Endothelial cell of umbilical vein (primary cell): ENCODE measurements around the gene SYTL3. TPM values are rescaled to one million over a fixed set of nuclear protein-coding genes. Genes with fewer than 3 reads are reported as not detected.
"Not testable (repeated sequence)": the region's sequence is repeated elsewhere in the genome, so short reads cannot be mapped to it uniquely, and the experiment has no call there.

Source experiments
- BruUV-seq: library from RNA; stranded (reverse); fragments of 400-500 nt; replicated peaks from 2 replicates; lab custom pipeline; 2021; lab: Mats Ljungman, UMichigan
- CTCF ChIA-PET: fragments of 300-600, 350-600 bp; sonication (Branson Sonifier 250); formaldehyde crosslinking; loops from one replicate; lab custom pipeline; 2021; ENCODE audit warnings: antibody characterized with exemption, inconsistent platforms; lab: Charles Lee
- POLR2A ChIA-PET: fragments of 300-600, 350-600 bp; sonication (Branson Sonifier 250); formaldehyde crosslinking; loops from one replicate; lab custom pipeline; 2021; ENCODE audit warnings: antibody characterized with exemption, inconsistent platforms; lab: Charles Lee
- DNase-seq: peaks from one replicate; pipeline ENCODE4 v3.0.0-alpha.2; 2011; ENCODE audit warnings: low read depth, low spot score
- FAIRE-seq: peaks from 2 replicates; lab custom pipeline; 2011; peaks lifted over from hg19 to GRCh38; lab: Jason Lieb, UNC
- H2AFZ ChIP-seq: 2 replicates; pipeline ENCODE4 v1.6.0; 2012; ENCODE audit warnings: low read depth, low read length, control low read depth, inconsistent platforms
- H3K27ac ChIP-seq: 2 replicates; pipeline ENCODE4 v1.5.1; 2011; ENCODE audit warnings: low read depth, mild to moderate bottlenecking, control low read depth, low read length, moderate library complexity; ENCODE audit not compliant: insufficient read depth
- H3K27me3 ChIP-seq, 2 experiments: 2 replicates each; pipeline versions ENCODE4 v1.6.0 to v1.6.1; 2011; ENCODE audit warnings: low read length in 2 of 2, mixed read lengths in 1 of 2; ENCODE audit not compliant: control insufficient read depth in 2 of 2, insufficient read depth in 2 of 2
- H3K36me3 ChIP-seq, 2 experiments: 2 replicates in 1 of 2; 3 replicates in 1 of 2; pipeline ENCODE4 v1.5.1; 2011; ENCODE audit warnings: low read length in 2 of 2, mild to moderate bottlenecking in 1 of 2, moderate library complexity in 1 of 2; ENCODE audit not compliant: control insufficient read depth in 2 of 2, insufficient read depth in 2 of 2; ENCODE audit errors: extremely low read depth in 1 of 2
- H3K4me1 ChIP-seq: 3 replicates; pipeline ENCODE4 v1.5.1; 2011; ENCODE audit warnings: mild to moderate bottlenecking, low read length; ENCODE audit not compliant: control insufficient read depth, insufficient read depth; ENCODE audit errors: extremely low read depth
- H3K4me2 ChIP-seq: 2 replicates; pipeline ENCODE4 v1.6.1; 2011; ENCODE audit warnings: low read length, control low read depth, mixed read lengths; ENCODE audit not compliant: insufficient read depth
- H3K4me3 ChIP-seq, 3 experiments: fragments of 200-600 bp in 1 of 3; sonication (generic), shearing (Covaris generic) in 1 of 3; replicated peaks in 1 of 3; 2 replicates each; pipeline ENCODE4 v1.5.1; 2011 to 2016; ENCODE audit warnings: control low read depth in 3 of 3, low read length in 3 of 3, mild to moderate bottlenecking in 2 of 3, inconsistent platforms in 1 of 3, low read depth in 1 of 3, moderate library complexity in 1 of 3; ENCODE audit not compliant: insufficient read depth in 1 of 3
- H3K79me2 ChIP-seq: 2 replicates; pipeline ENCODE4 v1.6.0; 2012; ENCODE audit warnings: low read length, inconsistent platforms; ENCODE audit not compliant: control insufficient read depth, insufficient read depth
- H3K9ac ChIP-seq: replicated peaks from 2 replicates; pipeline ENCODE3; 2011; ENCODE audit warnings: low read length, control low read depth; ENCODE audit not compliant: insufficient read depth; ENCODE audit errors: extremely low read depth
- H3K9me1 ChIP-seq: replicated peaks from 3 replicates; pipeline ENCODE4 v1.6.0; 2011; ENCODE audit warnings: mild to moderate bottlenecking, low read length; ENCODE audit not compliant: control insufficient read depth, insufficient read depth; ENCODE audit errors: extremely low read depth
- H3K9me3 ChIP-seq: replicated peaks from 2 replicates; pipeline ENCODE4 v1.5.1; 2012; ENCODE audit warnings: low read length, inconsistent platforms; ENCODE audit not compliant: control insufficient read depth, insufficient read depth
- H4K20me1 ChIP-seq: replicated peaks from 2 replicates; pipeline ENCODE3; 2011; ENCODE audit warnings: mild to moderate bottlenecking, low read length; ENCODE audit not compliant: control insufficient read depth, insufficient read depth; ENCODE audit errors: extremely low read depth
- EZH2 ChIP-seq: IDR thresholded peaks from 2 replicates; pipeline ENCODE4 v1.6.1; 2012; ENCODE audit warnings: borderline replicate concordance, low read depth, mild to moderate bottlenecking, moderate library complexity, low read length, inconsistent platforms; ENCODE audit not compliant: severe bottlenecking
- FOS ChIP-seq: IDR thresholded peaks from 2 replicates; pipeline ENCODE4 v1.6.1; 2011; ENCODE audit warnings: mild to moderate bottlenecking, low read length, moderate library complexity, borderline replicate concordance; ENCODE audit not compliant: insufficient read depth
- GATA2 ChIP-seq: IDR thresholded peaks from 2 replicates; pipeline ENCODE4 v1.7.0; 2011; ENCODE audit warnings: low read depth, mild to moderate bottlenecking, moderate library complexity, mixed read lengths, low read length; ENCODE audit not compliant: insufficient read length, insufficient read depth
- JUN ChIP-seq: IDR thresholded peaks from 2 replicates; pipeline ENCODE4 v1.6.1; 2011; ENCODE audit warnings: borderline replicate concordance, low read depth; ENCODE audit not compliant: insufficient read length, insufficient read depth
- MYC ChIP-seq: IDR thresholded peaks from one replicate; pipeline ENCODE4 v1.6.1; 2011; ENCODE audit warnings: mild to moderate bottlenecking, low read depth, low read length
- POLR2A ChIP-seq: IDR thresholded peaks from 2 replicates; pipeline ENCODE4 v1.6.1; 2012; ENCODE audit warnings: low read depth, mild to moderate bottlenecking, control low read depth, low read length
- POLR2AphosphoS5 ChIP-seq: IDR thresholded peaks from 2 replicates; pipeline ENCODE4 v1.6.1; 2012; ENCODE audit warnings: low read depth, mild to moderate bottlenecking, control low read depth, low read length, moderate library complexity; ENCODE audit not compliant: insufficient read depth
- dilution Hi-C: fragments of 300-500 bp; cut with MboI; formaldehyde crosslinking; loops from one replicate; pipeline ENCODE4 v1.15.0; 2019; ENCODE audit warnings: low sequenced_read_pairs; ENCODE audit not compliant: extremely low pct_ligation_motif_present
- intact Hi-C: fragments of 100-400 bp; cut with micrococcal nuclease; formaldehyde crosslinking; loops from one replicate; pipeline ENCODE4 v1.10.0; 2022
- polyA plus RNA-seq, 4 experiments: library from polyadenylated mRNA; depleted of rRNA in 3 of 4; stranded (reverse) in 3 of 4; unstranded in 1 of 4; fragments of >200 nt; gene quantifications; 2 replicates each; pipeline versions ENCODE4 v1.2.1 to v1.2.3, GENCODE V29; 2011 to 2012; ENCODE audit warnings: missing spikeins in 1 of 4
- total RNA-seq: library from RNA; stranded (reverse); gene quantifications from 2 replicates; pipeline ENCODE4 v1.2.3, GENCODE V29; 2021
- TF ChIP-seq, protein P1 (sequence below): IDR thresholded peaks from 2 replicates; pipeline ENCODE4 v1.6.1; 2011; ENCODE audit not compliant: insufficient read depth, insufficient read length
- TF ChIP-seq, protein P2 (sequence below), 2 donors: IDR thresholded peaks; 1 replicate in 1 of 2; 2 replicates in 1 of 2; pipeline ENCODE4 v1.5.1; 2011; ENCODE audit warnings: low read length in 2 of 2, mild to moderate bottlenecking in 2 of 2, moderate library complexity in 2 of 2, control low read depth in 1 of 2, inconsistent platforms in 1 of 2, low read depth in 1 of 2; ENCODE audit not compliant: insufficient read depth in 1 of 2; ENCODE audit errors: extremely low read depth in 1 of 2

SYTL3 gene
- total and polyA plus RNA-seq, 2 donors (not counting 3 experiments of a cell fraction or from before 2014, with no cell fraction given) = 0.59 to 0.77 TPM

DNA sequence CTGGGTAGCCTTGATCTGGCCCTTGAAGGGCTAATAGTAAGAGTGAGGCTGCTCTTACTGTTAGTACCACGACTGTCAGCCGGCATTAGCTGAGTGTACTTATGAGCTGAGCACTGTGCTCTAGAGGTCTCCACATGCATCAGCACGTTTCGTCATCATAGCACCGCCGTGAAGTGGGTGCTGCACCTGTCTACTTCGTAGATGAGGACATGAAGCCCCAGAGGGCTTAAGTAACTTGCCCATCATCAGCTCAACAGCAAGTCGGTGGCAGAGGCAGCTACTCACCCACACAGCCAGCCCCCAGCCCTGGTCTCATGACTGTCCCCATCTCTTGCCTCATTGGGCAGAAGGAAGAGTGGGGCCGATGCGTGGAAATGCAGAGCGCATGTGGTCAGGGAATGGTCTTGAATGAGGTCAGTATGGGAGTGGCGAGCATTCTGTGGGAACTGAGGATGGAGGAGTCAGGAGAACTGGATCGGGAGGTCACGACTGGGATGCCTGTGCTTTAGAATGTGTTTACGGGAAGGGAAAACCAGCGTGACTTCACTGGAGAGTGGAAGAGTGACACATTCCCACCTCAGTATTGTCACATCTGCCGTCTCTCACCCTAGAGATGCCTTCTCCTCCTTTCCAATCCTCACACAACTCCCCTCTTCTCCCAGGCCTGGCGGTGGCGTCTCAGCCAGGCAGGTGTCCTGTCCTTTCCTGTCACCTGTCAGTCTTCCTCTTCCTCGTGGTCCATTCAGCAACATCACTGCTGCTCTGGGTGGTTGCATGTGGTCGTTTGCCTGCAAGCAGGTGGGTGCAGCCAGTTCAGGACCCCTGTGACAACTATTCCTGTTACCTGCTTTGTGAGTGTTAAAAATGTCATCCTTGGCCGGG lies 6.0 kb downstream of the SYTL3 start:
- Histone ChIP-seq H4K20me1 (no peaks in the 10 kb centered on the region), H3K4me3 (no peak overlapping the region), H3K9me1 (no peaks in the 10 kb centered on the region), H3K9me3 (no peaks in the 10 kb centered on the region), H3K27ac (no peak overlapping the region), H3K79me2 (no peaks in the 10 kb centered on the region), H3K4me1 (peaks cover 5% of the 10 kb centered on the region), H3K9ac (no peak overlapping the region), H3K27me3 (no peaks in the 10 kb centered on the region), H2AFZ (no peak overlapping the region), H3K36me3 (no peaks in the 10 kb centered on the region), H3K4me2 (no peak overlapping the region)
- no peak for FAIRE-seq
- BruUV-seq = no TSS peak
- DNase-seq = no peak
- intact Hi-C loops (no loop called here), dilution Hi-C loops (no loop called here)
- CTCF ChIA-PET = interaction anchor here (1.7 kb wide), 1 partner anchor 441 kb away, joined by 6 read pairs; no protein-coding TSS in a partner anchor
- POLR2A ChIA-PET = no interaction called here
- no peak for TF ChIP-seq EZH2
- no peak for TF ChIP-seq GATA2
- TF ChIP-seq, protein P1, sequence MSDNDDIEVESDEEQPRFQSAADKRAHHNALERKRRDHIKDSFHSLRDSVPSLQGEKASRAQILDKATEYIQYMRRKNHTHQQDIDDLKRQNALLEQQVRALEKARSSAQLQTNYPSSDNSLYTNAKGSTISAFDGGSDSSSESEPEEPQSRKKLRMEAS = no peak
- no peak for TF ChIP-seq FOS
- TF ChIP-seq, protein P2, sequence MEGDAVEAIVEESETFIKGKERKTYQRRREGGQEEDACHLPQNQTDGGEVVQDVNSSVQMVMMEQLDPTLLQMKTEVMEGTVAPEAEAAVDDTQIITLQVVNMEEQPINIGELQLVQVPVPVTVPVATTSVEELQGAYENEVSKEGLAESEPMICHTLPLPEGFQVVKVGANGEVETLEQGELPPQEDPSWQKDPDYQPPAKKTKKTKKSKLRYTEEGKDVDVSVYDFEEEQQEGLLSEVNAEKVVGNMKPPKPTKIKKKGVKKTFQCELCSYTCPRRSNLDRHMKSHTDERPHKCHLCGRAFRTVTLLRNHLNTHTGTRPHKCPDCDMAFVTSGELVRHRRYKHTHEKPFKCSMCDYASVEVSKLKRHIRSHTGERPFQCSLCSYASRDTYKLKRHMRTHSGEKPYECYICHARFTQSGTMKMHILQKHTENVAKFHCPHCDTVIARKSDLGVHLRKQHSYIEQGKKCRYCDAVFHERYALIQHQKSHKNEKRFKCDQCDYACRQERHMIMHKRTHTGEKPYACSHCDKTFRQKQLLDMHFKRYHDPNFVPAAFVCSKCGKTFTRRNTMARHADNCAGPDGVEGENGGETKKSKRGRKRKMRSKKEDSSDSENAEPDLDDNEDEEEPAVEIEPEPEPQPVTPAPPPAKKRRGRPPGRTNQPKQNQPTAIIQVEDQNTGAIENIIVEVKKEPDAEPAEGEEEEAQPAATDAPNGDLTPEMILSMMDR (IDR thresholded peaks at IDR 0.05; ENCODE audit: extremely low read depth in 1 of 2, insufficient read depth in 1 of 2, low read depth in 1 of 2, low read length in 2 of 2) = no peak
- TF ChIP-seq POLR2A = no peak
- TF ChIP-seq MYC = no peak
- TF ChIP-seq JUN = no peak
- no peak for TF ChIP-seq POLR2AphosphoS5

DNA sequence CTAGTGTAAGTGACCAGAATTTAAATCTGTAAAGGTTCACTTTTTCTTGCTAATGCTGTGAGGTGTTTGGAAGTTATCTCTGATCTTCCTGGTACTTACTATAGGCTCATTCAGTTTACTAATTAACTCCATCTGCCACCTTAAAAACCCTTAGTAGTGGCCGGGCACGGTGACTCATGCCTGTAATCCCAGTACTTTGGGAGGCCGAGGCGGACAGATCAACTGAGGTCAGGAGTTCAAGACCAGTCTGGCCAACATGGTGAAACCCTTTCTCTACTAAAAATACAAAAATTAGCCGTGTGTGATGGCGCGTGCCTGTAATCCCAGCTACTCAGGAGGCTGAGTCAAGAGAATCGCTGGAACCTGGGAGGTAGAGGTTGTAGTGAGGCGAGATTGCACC lies 7.1 kb downstream of the SYTL3 start:
- H3K4me2 ChIP-seq, H4K20me1 ChIP-seq, FAIRE-seq, POLR2A ChIA-PET, H3K9me3 ChIP-seq, H3K9ac ChIP-seq, H3K27ac ChIP-seq, dilution Hi-C loops, BruUV-seq, CTCF ChIA-PET, intact Hi-C loops, H3K27me3 ChIP-seq, H3K4me3 ChIP-seq, H3K4me1 ChIP-seq, H2AFZ ChIP-seq, H3K36me3 ChIP-seq, DNase-seq, H3K79me2 ChIP-seq, H3K9me1 ChIP-seq: not testable (repeated sequence)
